Mesenchymal stem cell (in vitro differentiated cells and primary cell): ENCODE measurements around the gene CFDP1.

Source experiments
- DNase-seq: peaks from one replicate; pipeline ENCODE4 v3.0.0-alpha.2; 2013
- H2AFZ ChIP-seq: one replicate; pipeline ENCODE4 v1.6.1; 2013; ENCODE audit warnings: low read depth, mild to moderate bottlenecking, control low read depth, inconsistent platforms, low read length, moderate library complexity
- H2AK5ac ChIP-seq: 2 replicates; pipeline ENCODE4 v1.6.1; 2013; ENCODE audit warnings: low read length, moderate library complexity, mild to moderate bottlenecking, inconsistent platforms; ENCODE audit not compliant: severe bottlenecking
- H2BK120ac ChIP-seq: one replicate; pipeline ENCODE4 v1.6.1; 2013; ENCODE audit warnings: low read depth, mild to moderate bottlenecking, inconsistent platforms, low read length, moderate library complexity
- H2BK12ac ChIP-seq, 2 experiments: one replicate each; pipeline ENCODE4 v1.6.1; 2013; ENCODE audit warnings: inconsistent platforms in 2 of 2, low read length in 2 of 2, mild to moderate bottlenecking in 2 of 2, moderate library complexity in 2 of 2, control low read depth in 1 of 2
- H2BK15ac ChIP-seq: one replicate; pipeline ENCODE4 v1.6.1; 2013; ENCODE audit warnings: mild to moderate bottlenecking, low read depth, inconsistent platforms; ENCODE audit not compliant: poor library complexity, severe bottlenecking
- H2BK5ac ChIP-seq: 2 replicates; pipeline ENCODE4 v1.6.1; 2013; ENCODE audit warnings: low read depth, mild to moderate bottlenecking, low read length, control low read depth, inconsistent platforms; ENCODE audit not compliant: poor library complexity, severe bottlenecking
- H3K14ac ChIP-seq, 2 experiments: one replicate each; pipeline ENCODE4 v1.6.1; 2013; ENCODE audit warnings: inconsistent platforms in 2 of 2, low read length in 2 of 2, control low read depth in 1 of 2, mild to moderate bottlenecking in 1 of 2, moderate library complexity in 1 of 2
- H3K18ac ChIP-seq, 2 experiments: one replicate each; pipeline ENCODE4 v1.6.1; 2013; ENCODE audit warnings: inconsistent platforms in 2 of 2, low read length in 2 of 2, control low read depth in 1 of 2, low read depth in 1 of 2, mild to moderate bottlenecking in 1 of 2
- H3K23ac ChIP-seq, 2 experiments: one replicate each; pipeline ENCODE4 v1.6.1; 2013; ENCODE audit warnings: inconsistent platforms in 2 of 2, low read length in 2 of 2, mild to moderate bottlenecking in 2 of 2, moderate library complexity in 2 of 2, control low read depth in 1 of 2
- H3K27ac ChIP-seq: 2 replicates; pipeline ENCODE4 v1.5.1; 2013; ENCODE audit warnings: mild to moderate bottlenecking, moderate library complexity, low read length, control low read depth, inconsistent platforms; ENCODE audit not compliant: poor library complexity, severe bottlenecking
- H3K27me3 ChIP-seq, 2 experiments: 2 replicates each; pipeline versions ENCODE4 v1.6.1 to v1.7.0; 2013; ENCODE audit warnings: low read length in 2 of 2, mild to moderate bottlenecking in 2 of 2, moderate library complexity in 2 of 2, control low read depth in 1 of 2, inconsistent platforms in 1 of 2; ENCODE audit not compliant: control insufficient read depth in 1 of 2, insufficient read depth in 1 of 2
- H3K36me3 ChIP-seq, 2 experiments: 2 replicates each; pipeline versions ENCODE4 v1.6.1 to v1.7.0; 2013; ENCODE audit warnings: low read length in 2 of 2, control low read depth in 1 of 2, inconsistent platforms in 1 of 2, low read depth in 1 of 2, mild to moderate bottlenecking in 1 of 2; ENCODE audit not compliant: insufficient read depth in 2 of 2, control insufficient read depth in 1 of 2
- H3K4ac ChIP-seq, 2 experiments: one replicate each; pipeline ENCODE4 v1.6.1; 2013; ENCODE audit warnings: inconsistent platforms in 2 of 2, low read length in 2 of 2, mild to moderate bottlenecking in 2 of 2, moderate library complexity in 2 of 2, control low read depth in 1 of 2, low read depth in 1 of 2
- H3K4me1 ChIP-seq: 2 replicates; pipeline ENCODE4 v1.6.1; 2013; ENCODE audit warnings: low read depth, low read length, control low read depth; ENCODE audit not compliant: control insufficient read depth, insufficient read depth
- H3K4me2 ChIP-seq: 2 replicates; pipeline ENCODE4 v1.6.1; 2013; ENCODE audit warnings: low read length, mild to moderate bottlenecking, inconsistent platforms; ENCODE audit not compliant: poor library complexity, severe bottlenecking
- H3K4me3 ChIP-seq, 2 experiments: 2 replicates each; pipeline versions ENCODE4 v1.5.1 to v1.7.0; 2013; ENCODE audit warnings: low read length in 2 of 2, mild to moderate bottlenecking in 2 of 2, control low read depth in 1 of 2, low read depth in 1 of 2; ENCODE audit not compliant: insufficient read depth in 1 of 2
- H3K79me1 ChIP-seq: replicated peaks from 2 replicates; pipeline ENCODE4 v1.6.1; 2013; ENCODE audit warnings: mild to moderate bottlenecking, control low read depth, low read length, inconsistent platforms; ENCODE audit not compliant: poor library complexity, severe bottlenecking
- H3K9ac ChIP-seq: 2 replicates; pipeline ENCODE4 v1.7.0; 2013; ENCODE audit warnings: mild to moderate bottlenecking, low read length, moderate library complexity
- H3K9me3 ChIP-seq: 2 replicates; pipeline ENCODE4 v1.7.0; 2013; ENCODE audit warnings: mild to moderate bottlenecking, low read length; ENCODE audit not compliant: control insufficient read depth
- H4K8ac ChIP-seq: one replicate; pipeline ENCODE4 v1.6.1; 2013; ENCODE audit warnings: inconsistent platforms, mild to moderate bottlenecking, low read length, moderate library complexity
- H4K91ac ChIP-seq: one replicate; pipeline ENCODE4 v1.6.1; 2013; ENCODE audit warnings: mild to moderate bottlenecking, low read length, inconsistent platforms
- WGBS: methylation state at CpG from one replicate; pipeline ENCODE4 v1.1.7; 2013; ENCODE audit warnings: mixed read lengths; 5-methylcytosine and 5-hydroxymethylcytosine counted together

The CFDP1 gene

DNA sequence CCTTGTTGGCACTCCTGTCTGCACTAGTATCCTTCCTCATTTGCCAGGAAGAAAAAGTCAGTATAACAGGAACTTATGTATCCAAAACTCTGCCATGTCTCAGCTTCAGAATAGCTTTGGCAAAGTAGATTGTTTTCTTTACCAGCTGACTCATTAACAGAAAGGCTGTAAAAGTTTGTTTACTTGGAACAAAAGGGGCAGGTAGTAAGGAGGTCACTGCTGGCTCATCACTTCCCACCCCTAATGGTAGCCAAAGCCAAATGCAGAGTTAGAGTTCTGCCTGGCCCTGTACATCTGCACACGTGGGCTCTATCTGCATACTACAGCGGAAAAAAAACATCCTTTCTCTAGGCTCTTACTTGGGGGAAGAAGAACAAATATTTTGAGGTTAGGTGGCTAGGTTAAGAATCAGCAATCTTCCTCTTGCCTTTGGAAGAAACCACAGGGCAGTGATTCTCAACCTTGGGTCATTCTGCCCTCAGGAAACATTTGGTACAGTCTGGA, 90.9 kb downstream of the CFDP1 start:
- H3K23ac ChIP-seq, result no peak overlapping the region
- no peak overlapping the region for H4K8ac ChIP-seq
- peaks cover 3 to 13% of the 10 kb centered on the region in 2 experiments for H3K36me3 ChIP-seq
- no peaks in the 10 kb centered on the region for H3K27me3 ChIP-seq
- H2AFZ ChIP-seq, result no peak overlapping the region
- H3K4me3 ChIP-seq, result no peak overlapping the region
- H2BK12ac ChIP-seq, result peak overlapping the region in 1 of 2 experiments; percentile 7
- no peak overlapping the region for H2BK15ac ChIP-seq
- H2AK5ac ChIP-seq, result no peak overlapping the region
- no peaks in the 10 kb centered on the region for H3K9me3 ChIP-seq
- H3K79me1 ChIP-seq, result peaks cover 19% of the 10 kb centered on the region
- H2BK5ac ChIP-seq, result peak overlapping the region; percentile 87
- no peak overlapping the region for H3K4ac ChIP-seq
- peak; percentile 63 for DNase-seq
- H3K4me2 ChIP-seq, result no peak overlapping the region
- H3K9ac ChIP-seq, result peak overlapping the region; percentile 8
- H3K4me1 ChIP-seq, result peaks cover 9% of the 10 kb centered on the region
- 43% methylated on average over 1 of the region's 2 CpGs for WGBS
- H3K27ac ChIP-seq, result peak overlapping the region; percentile 98
- H3K18ac ChIP-seq, result peak overlapping the region; percentile 7 to 76
- no peak overlapping the region for H3K14ac ChIP-seq
- no peak overlapping the region for H2BK120ac ChIP-seq
- H4K91ac ChIP-seq, result no peak overlapping the region

DNA sequence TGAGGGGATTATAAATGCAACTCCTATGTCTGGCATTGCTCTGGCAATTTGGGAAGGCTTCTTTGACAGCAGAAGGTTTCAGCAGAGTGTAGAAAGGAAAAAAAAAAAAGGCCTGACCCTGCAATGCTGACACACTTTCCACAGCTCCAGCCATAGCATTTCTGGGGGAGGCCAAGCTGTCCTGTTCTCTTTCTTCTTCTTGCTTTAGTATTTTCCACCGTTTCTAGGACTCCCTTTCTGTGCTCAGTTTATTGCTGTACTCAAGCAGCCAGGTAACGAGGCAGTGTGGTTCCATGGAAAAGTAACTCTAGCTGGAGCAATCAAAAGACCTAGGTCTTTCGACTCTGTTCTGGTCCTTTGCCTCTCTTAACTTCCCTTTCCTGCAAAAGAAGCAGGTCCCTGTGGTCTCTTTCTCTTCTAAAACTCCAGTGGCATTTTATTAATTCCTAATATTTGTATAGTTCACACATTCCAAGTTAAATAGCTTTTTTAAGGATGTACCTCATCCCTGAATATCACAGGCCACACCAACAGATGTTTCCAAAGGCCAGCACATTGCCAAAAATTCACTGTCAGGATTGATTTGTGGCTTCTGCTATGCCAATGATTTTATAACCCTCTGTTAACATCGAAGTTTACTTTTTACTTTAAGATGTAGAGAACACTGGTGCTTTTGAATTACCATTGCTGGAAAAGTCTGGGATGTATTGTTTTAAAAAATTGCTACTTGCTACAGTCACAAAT, 91.6 kb downstream of the CFDP1 start:
- peaks cover 18% of the 10 kb centered on the region for H3K79me1 ChIP-seq
- H4K91ac ChIP-seq, result no peak overlapping the region
- no peak overlapping the region for H3K4me3 ChIP-seq
- H2BK120ac ChIP-seq, result no peak overlapping the region
- peak overlapping the region; percentile 94 for H2BK5ac ChIP-seq
- no peak overlapping the region for H4K8ac ChIP-seq
- H2AK5ac ChIP-seq, result peak overlapping the region; percentile 83
- no peak overlapping the region for H3K4me2 ChIP-seq
- peaks cover 0 to 13% of the 10 kb centered on the region in 2 experiments for H3K36me3 ChIP-seq
- H3K9ac ChIP-seq, result peak overlapping the region; percentile 8
- no peak overlapping the region for H3K23ac ChIP-seq
- no peaks in the 10 kb centered on the region for H3K9me3 ChIP-seq
- DNase-seq, result peak; percentile 25
- no peak overlapping the region for H2BK15ac ChIP-seq
- peak overlapping the region; percentile 66 to 81 for H3K4ac ChIP-seq
- H3K18ac ChIP-seq, result peak overlapping the region; percentile 73 to 80
- peaks cover 12% of the 10 kb centered on the region for H3K4me1 ChIP-seq
- H2AFZ ChIP-seq, result no peak overlapping the region
- no peaks in the 10 kb centered on the region for H3K27me3 ChIP-seq
- WGBS, result 48% methylated on average over 3 of the region's 4 CpGs
- H2BK12ac ChIP-seq, result peak overlapping the region; percentile 7 to 43
- peak overlapping the region; percentile 98 for H3K27ac ChIP-seq
- H3K14ac ChIP-seq, result no peak overlapping the region

DNA sequence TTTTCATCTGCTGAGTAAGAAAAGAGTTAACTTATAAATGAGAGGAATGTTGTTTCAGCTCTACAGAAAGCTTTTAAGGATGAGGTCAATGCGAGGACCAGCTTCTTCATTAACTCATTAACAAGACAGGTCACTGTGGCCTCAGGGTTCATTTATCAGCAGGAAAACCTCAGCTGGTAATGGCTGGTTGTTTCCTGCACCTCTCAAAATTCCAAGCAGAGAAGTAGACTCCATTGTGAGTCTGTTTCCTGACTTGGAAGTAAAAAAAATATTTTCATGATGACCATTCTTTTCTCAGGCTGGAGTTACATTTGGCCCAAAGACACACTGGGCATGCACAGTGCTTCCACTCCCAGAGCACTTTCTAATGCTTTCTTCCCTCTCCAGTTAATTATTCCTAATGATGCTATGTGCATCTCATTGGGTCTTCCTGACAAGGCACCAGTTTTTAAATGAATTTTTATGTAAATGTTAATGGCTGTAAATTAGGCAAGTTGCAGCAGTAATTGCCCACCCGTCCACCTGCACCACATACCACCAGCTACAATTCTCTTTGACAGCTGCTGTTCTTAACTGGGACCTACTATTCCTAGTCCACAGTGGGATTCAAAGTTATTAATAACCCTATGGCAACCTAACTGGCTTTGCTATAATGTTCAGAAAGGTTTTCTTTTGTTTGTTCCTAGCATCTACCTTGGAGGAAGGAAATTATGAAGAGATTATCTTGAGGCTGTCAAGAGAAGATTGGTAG, 92.4 kb downstream of the CFDP1 start:
- no peak overlapping the region for H3K18ac ChIP-seq
- H4K8ac ChIP-seq, result no peak overlapping the region
- H2BK5ac ChIP-seq, result peak overlapping the region; percentile 94
- H3K36me3 ChIP-seq, result peaks cover 0 to 11% of the 10 kb centered on the region in 2 experiments
- no peak overlapping the region for H2BK15ac ChIP-seq
- no peak overlapping the region for H2BK12ac ChIP-seq
- no peak overlapping the region for H3K4ac ChIP-seq
- no peak overlapping the region for H4K91ac ChIP-seq
- no peak overlapping the region for H3K14ac ChIP-seq
- no peaks in the 10 kb centered on the region for H3K9me3 ChIP-seq
- WGBS, result 33% methylated on average over 2 of the region's 2 CpGs
- no peak overlapping the region for H2AFZ ChIP-seq
- H3K4me2 ChIP-seq, result no peak overlapping the region
- H3K23ac ChIP-seq, result no peak overlapping the region
- H3K27me3 ChIP-seq, result no peaks in the 10 kb centered on the region
- H3K27ac ChIP-seq, result peak overlapping the region; percentile 98
- H2BK120ac ChIP-seq, result no peak overlapping the region
- peaks cover 21% of the 10 kb centered on the region for H3K79me1 ChIP-seq
- no peak overlapping the region for H3K4me3 ChIP-seq
- peak overlapping the region; percentile 31 for H2AK5ac ChIP-seq
- H3K9ac ChIP-seq, result peak overlapping the region; percentile 1
- peaks cover 12% of the 10 kb centered on the region for H3K4me1 ChIP-seq
- DNase-seq, result peak; percentile 71

DNA sequence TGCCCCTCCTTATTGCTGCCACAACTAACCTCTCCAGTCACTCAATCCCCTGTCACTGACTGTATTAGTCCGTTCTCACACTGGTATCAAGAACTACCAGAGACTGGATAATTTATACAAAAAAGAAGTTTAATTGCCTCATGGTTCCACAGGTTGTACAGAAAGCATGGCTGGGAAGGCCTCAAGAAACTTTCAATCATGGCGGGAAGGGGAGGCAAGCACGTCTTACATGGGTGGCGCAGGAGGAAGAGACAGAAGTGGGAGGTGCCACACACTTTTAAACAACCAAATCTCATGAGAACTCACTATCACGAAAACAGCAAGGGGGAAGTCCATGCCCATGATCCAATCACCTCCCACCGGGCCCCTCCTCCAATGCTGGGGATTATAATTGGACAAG, 95.9 kb downstream of the CFDP1 start:
- H3K9me3 ChIP-seq, result no peaks in the 10 kb centered on the region
- no peak overlapping the region for H3K4me3 ChIP-seq
- no peak overlapping the region for H3K23ac ChIP-seq
- H3K27me3 ChIP-seq, result no peaks in the 10 kb centered on the region
- H3K36me3 ChIP-seq, result peaks cover 0 to 9% of the 10 kb centered on the region in 2 experiments
- peak overlapping the region; percentile 60 for H4K91ac ChIP-seq
- H3K9ac ChIP-seq, result no peak overlapping the region
- H3K4me1 ChIP-seq, result peaks cover 11% of the 10 kb centered on the region
- no peak overlapping the region for H2AK5ac ChIP-seq
- no peak overlapping the region for H2BK5ac ChIP-seq
- no peak overlapping the region for H2BK120ac ChIP-seq
- no peak overlapping the region for H3K4ac ChIP-seq
- H3K14ac ChIP-seq, result no peak overlapping the region
- H3K18ac ChIP-seq, result no peak overlapping the region
- no peak overlapping the region for H2AFZ ChIP-seq
- no peak overlapping the region for H2BK12ac ChIP-seq
- H4K8ac ChIP-seq, result no peak overlapping the region
- H3K79me1 ChIP-seq, result peaks cover 23% of the 10 kb centered on the region
- no peak for DNase-seq
- H2BK15ac ChIP-seq, result no peak overlapping the region
- H3K27ac ChIP-seq, result no peak overlapping the region
- WGBS, result over 99% methylated on average over 5 of the region's 6 CpGs
- no peak overlapping the region for H3K4me2 ChIP-seq
